DND-41 (cell line): ENCODE results near the gene USP51.
A peak's percentile ranks its signal among the peaks of the same experiment; 100 is the strongest.

Experiments
- ATAC-seq: fragments of 200-7000 bp; cut with Tn5 transposase; 3 replicates; pipeline ENCODE4 v1.9.1; 2021; ENCODE audit warnings: low read depth; ENCODE audit not compliant: insufficient read depth
- DNase-seq: peaks from one replicate; pipeline ENCODE4 v3.0.0-alpha.2; 2020
- H2AFZ ChIP-seq: 2 replicates; pipeline ENCODE4 v1.6.0; 2012; ENCODE audit warnings: low read depth, low read length
- H3K27ac ChIP-seq: 2 replicates; pipeline ENCODE4 v1.5.1; 2012; ENCODE audit warnings: low read length, inconsistent platforms
- H3K27me3 ChIP-seq: fragments of 200-600 bp; sonication (generic); 2 replicates; pipeline ENCODE4 v1.6.0; 2012; ENCODE audit warnings: low read length, mild to moderate bottlenecking, inconsistent platforms; ENCODE audit not compliant: insufficient read depth, poor library complexity
- H3K36me3 ChIP-seq: 2 replicates; pipeline ENCODE4 v1.5.1; 2012; ENCODE audit warnings: low read length, inconsistent platforms; ENCODE audit not compliant: insufficient read depth
- H3K4me1 ChIP-seq: 2 replicates; pipeline ENCODE4 v1.5.1; 2012; ENCODE audit warnings: mild to moderate bottlenecking, low read length; ENCODE audit not compliant: insufficient read depth
- H3K4me2 ChIP-seq: 2 replicates; pipeline ENCODE4 v1.6.0; 2012; ENCODE audit warnings: mild to moderate bottlenecking, moderate library complexity, low read length, inconsistent platforms; ENCODE audit not compliant: insufficient read depth
- H3K4me3 ChIP-seq, 2 experiments: fragments of 200-600 bp in 1 of 2; shearing (Covaris generic) in 1 of 2; 2 replicates each; pipeline ENCODE4 v1.5.1; 2012 to 2016; ENCODE audit warnings: inconsistent platforms in 2 of 2, low read length in 2 of 2, mild to moderate bottlenecking in 2 of 2, low read depth in 1 of 2, moderate library complexity in 1 of 2
- H3K79me2 ChIP-seq: 2 replicates; pipeline ENCODE4 v1.6.0; 2012; ENCODE audit warnings: low read length, inconsistent platforms; ENCODE audit not compliant: insufficient read depth
- H3K9ac ChIP-seq: 2 replicates; pipeline ENCODE4 v1.6.0; 2012; ENCODE audit warnings: low read depth, mild to moderate bottlenecking, inconsistent platforms, low read length, moderate library complexity
- H3K9me3 ChIP-seq: 2 replicates; pipeline ENCODE4 v1.5.1; 2012; ENCODE audit warnings: low read length, moderate library complexity, mild to moderate bottlenecking, inconsistent platforms; ENCODE audit not compliant: insufficient read depth, severe bottlenecking
- H4K20me1 ChIP-seq: 2 replicates; pipeline ENCODE4 v1.6.0; 2012; ENCODE audit warnings: low read length; ENCODE audit not compliant: insufficient read depth
- CTCF ChIP-seq: IDR thresholded peaks from 2 replicates; pipeline ENCODE4 v1.5.1; 2012; ENCODE audit warnings: borderline replicate concordance, low read length, moderate library complexity, mild to moderate bottlenecking; ENCODE audit not compliant: poor library complexity, severe bottlenecking; ENCODE audit errors: extremely low read depth
- EZH2 ChIP-seq: IDR thresholded peaks from 3 replicates; pipeline ENCODE4 v1.6.1; 2012; ENCODE audit warnings: borderline replicate concordance, low read depth, mild to moderate bottlenecking, moderate library complexity, low read length, inconsistent platforms; ENCODE audit not compliant: severe bottlenecking

USP51 gene

GRCh38 chrX:55488006-55488592 lies 1.5 kb downstream of the USP51 start:
- DNase-seq (no peak), ATAC-seq (no peak; the same call in 2 of the 3 replicates)
- Histone ChIP-seq H3K4me2 (peak overlapping the region; percentile 64), H3K27me3 (no peaks in the 10 kb centered on the region), H3K79me2 (no peaks in the 10 kb centered on the region), H4K20me1 (no peaks in the 10 kb centered on the region), H3K36me3 (0 out of 2 replicates have a peak, but pooled peaks cover 9% of the 10 kb centered on the region), H3K27ac (peak overlapping the region; percentile 86), H3K4me3 (peak overlapping the region; percentile 29 to 71; a peak in 3 of 4 replicates), H3K9me3 (no peaks in the 10 kb centered on the region), H3K4me1 (peaks cover 28% of the 10 kb centered on the region), H3K9ac (peak overlapping the region; percentile 85), H2AFZ (peak overlapping the region; percentile 80)
- TF ChIP-seq EZH2 (no peak), CTCF (no peak)

- Histone ChIP-seq H3K36me3 (0 out of 2 replicates have a peak, but pooled peaks cover 9% of the 10 kb centered on the region), H3K4me1 (peaks cover 28% of the 10 kb centered on the region), H3K79me2 (no peaks in the 10 kb centered on the region), H2AFZ (no peak overlapping the region), H3K4me3 (no peak overlapping the region), H3K27ac (no peak overlapping the region), H3K27me3 (no peaks in the 10 kb centered on the region), H3K4me2 (peak overlapping the region; percentile 64; the same call in 1 of the 2 replicates), H3K9ac (no peak overlapping the region), H4K20me1 (no peaks in the 10 kb centered on the region), H3K9me3 (no peaks in the 10 kb centered on the region)
- no peak for TF ChIP-seq CTCF
- TF ChIP-seq EZH2 = no peak
- ATAC-seq (no peak), DNase-seq (no peak)
These were observed 2.5 kb downstream of the USP51 start for GRCh38 chrX:55487143-55487542.

GRCh38 chrX:55486736-55487135 lies 2.9 kb downstream of the USP51 start:
- Histone ChIP-seq H3K4me1 (peaks cover 28% of the 10 kb centered on the region), H3K9me3 (no peaks in the 10 kb centered on the region), H3K79me2 (no peaks in the 10 kb centered on the region), H4K20me1 (no peaks in the 10 kb centered on the region), H3K36me3 (0 out of 2 replicates have a peak, but pooled peaks cover 9% of the 10 kb centered on the region), H2AFZ (no peak overlapping the region), H3K9ac (no peak overlapping the region), H3K27ac (no peak overlapping the region), H3K27me3 (no peaks in the 10 kb centered on the region), H3K4me3 (no peak overlapping the region), H3K4me2 (no peak overlapping the region)
- DNase-seq (no peak), ATAC-seq (no peak)
- TF ChIP-seq CTCF (no peak), EZH2 (no peak)
